NCI-H1092 (cell line): ENCODE measurements around the gene OR2L5.

ENCODE experiments used
- DNase-seq: peaks from one replicate; lab custom pipeline; 2025; lab: John Stamatoyannopoulos, UW

The OR2L5 gene

GRCh38 chr1:248013229-248013710, at the start of gene OR2L5:
OR2L5 (plus strand) TSS chr1:248013660; CDS start chr1:248021948, 8,288 bp downstream.
- no peak for DNase-seq

- DNase-seq = no peak
Measured at GRCh38 chr1:247964933-247965332, 48.5 kb upstream of the OR2L5 start, which contains the start of gene OR2AK2. OR2AK2 (plus strand) TSS chr1:247965233; CDS start chr1:247965377, 144 bp downstream.

- DNase-seq = no peak
Measured at GRCh38 chr1:247966532-247967204, 46.8 kb upstream of the OR2L5 start.

- DNase-seq = no peak
Measured at GRCh38 chr1:247992986-247993385, 20.5 kb upstream of the OR2L5 start.

- no peak for DNase-seq
Measured at GRCh38 chr1:247998811-247999210, 14.6 kb upstream of the OR2L5 start.

GRCh38 chr1:248000169-248000568, 13.3 kb upstream of the OR2L5 start:
- DNase-seq = no peak

- DNase-seq = no peak
Measured at GRCh38 chr1:248007778-248008177, 5.7 kb upstream of the OR2L5 start.

- DNase-seq = no peak
Measured at GRCh38 chr1:248009681-248010080, 3.8 kb upstream of the OR2L5 start.

GRCh38 chr1:248015803-248016202, 2.3 kb downstream of the OR2L5 start:
- DNase-seq = no peak

- no peak for DNase-seq
Measured at GRCh38 chr1:248029770-248030169, 16.3 kb downstream of the OR2L5 start, which contains the start of gene OR2L2. OR2L2 (plus strand) TSS chr1:248030070; CDS start chr1:248038268, 8,198 bp downstream.

- no peak for DNase-seq
Measured at GRCh38 chr1:248045209-248045608, 31.7 kb downstream of the OR2L5 start.

- no peak for DNase-seq
Measured at GRCh38 chr1:248046536-248046935, 33.1 kb downstream of the OR2L5 start, which contains the start of gene OR2L3. OR2L3 (plus strand) TSS chr1:248046836; CDS start chr1:248060682, 13,846 bp downstream.

GRCh38 chr1:248047008-248047407, 33.5 kb downstream of the OR2L5 start:
- no peak for DNase-seq

GRCh38 chr1:248054671-248055070, 41.2 kb downstream of the OR2L5 start:
- no peak for DNase-seq

GRCh38 chr1:248055261-248055660, 41.8 kb downstream of the OR2L5 start:
- no peak for DNase-seq

GRCh38 chr1:248065071-248065470, 51.6 kb downstream of the OR2L5 start:
- no peak for DNase-seq

- no peak for DNase-seq
Measured at GRCh38 chr1:248065604-248066003, 52.1 kb downstream of the OR2L5 start.
